Activated CD8-positive, alpha-beta memory T cell treated with anti-CD3 and anti-CD28 coated beads, Interleukin-2, amount 10 ng/mL, durations not matched to agents 7 days and 5 days (primary cell): ENCODE results near the gene ZBTB45. TPM values are rescaled to one million over a fixed set of nuclear protein-coding genes. Genes with fewer than 3 reads are reported as not detected.
"Not testable (repeated sequence)": the region's sequence is repeated elsewhere in the genome, so short reads cannot be mapped to it uniquely, and the experiment has no call there.

Source experiments
- ATAC-seq: fragments of 150-1000 bp; cut with Tn5 transposase; one replicate; pipeline ENCODE4 v1.10.0; 2021; ENCODE audit warnings: moderate library complexity
- CTCF ChIA-PET: fragments of 350-600 bp; sonication (Branson Sonifier 250); formaldehyde crosslinking; loops from one replicate; lab custom pipeline; 2021; ENCODE audit warnings: antibody characterized with exemption; lab: Charles Lee
- DNase-seq: peaks from one replicate; pipeline ENCODE4 v3.0.0-alpha.2; 2020
- H3K27ac Mint-ChIP-seq: one replicate; pipeline ENCODE4 v1.8.0; 2021; ENCODE audit warnings: mild to moderate bottlenecking, mixed read lengths
- H3K27me3 Mint-ChIP-seq: one replicate; pipeline ENCODE4 v1.8.0; 2021; ENCODE audit warnings: mixed read lengths
- H3K36me3 Mint-ChIP-seq: one replicate; pipeline ENCODE4 v1.8.0; 2021; ENCODE audit warnings: mild to moderate bottlenecking, mixed read lengths
- H3K4me1 Mint-ChIP-seq: one replicate; pipeline ENCODE4 v1.8.0; 2021; ENCODE audit warnings: mixed read lengths
- H3K4me3 Mint-ChIP-seq: one replicate; pipeline ENCODE4 v1.8.0; 2021; ENCODE audit warnings: mild to moderate bottlenecking, moderate library complexity, mixed read lengths
- H3K9me3 Mint-ChIP-seq: one replicate; pipeline ENCODE4 v1.8.0; 2022; ENCODE audit warnings: low read depth, mixed read lengths
- total RNA-seq, 2 experiments: library from RNA; stranded (reverse); gene quantifications; one replicate each; pipeline ENCODE4 v1.2.3, GENCODE V29; 2021

The ZBTB45 gene
- total RNA-seq, 2 experiments from 2014 or later, result 15.1 to 16.9 TPM

- Mint-ChIP-seq H3K27ac (no peak overlapping the region), H3K9me3 (no peaks in the 10 kb centered on the region), H3K27me3 (peaks cover 5% of the 10 kb centered on the region), H3K4me3 (no peak overlapping the region), H3K36me3 (no peaks in the 10 kb centered on the region), H3K4me1 (peaks cover 30% of the 10 kb centered on the region)
- ATAC-seq (no peak), DNase-seq (peak; percentile 43)
- CTCF ChIA-PET, result interaction anchor here (0.8 to 5.6 kb wide), 6 partner anchors 13 to 81 kb away, joined by 3 to 30 read pairs (median 4); partner anchors contain the start of gene ZBTB45
These were observed 19.4 kb downstream of the ZBTB45 start for GRCh38 chr19:58500242-58500641.

GRCh38 chr19:58499021-58499927 lies 20.3 kb downstream of the ZBTB45 start:
- Mint-ChIP-seq H3K27ac (peak overlapping the region; percentile 88), H3K27me3 (peaks cover 5% of the 10 kb centered on the region), H3K9me3 (no peaks in the 10 kb centered on the region), H3K36me3 (peaks cover 3% of the 10 kb centered on the region), H3K4me3 (peak overlapping the region; percentile 80), H3K4me1 (peaks cover 33% of the 10 kb centered on the region)
- peak; percentile 100 for DNase-seq
- CTCF ChIA-PET, result interaction anchor here (0.8 to 5.6 kb wide), 6 partner anchors 10 to 21 kb away, joined by 3 to 30 read pairs (median 6); partner anchors contain the start of gene ZBTB45
- peak; percentile 96 for ATAC-seq

- H3K4me3 Mint-ChIP-seq, result peak overlapping the region; percentile 80
- H3K27ac Mint-ChIP-seq, result peak overlapping the region; percentile 88
- CTCF ChIA-PET, result interaction anchor here (0.8 to 5.6 kb wide), 3 partner anchors 14 to 21 kb away, joined by 3 to 30 read pairs (median 29); partner anchors contain the start of gene ZBTB45
- peaks cover 3% of the 10 kb centered on the region for H3K36me3 Mint-ChIP-seq
- peaks cover 5% of the 10 kb centered on the region for H3K27me3 Mint-ChIP-seq
- H3K9me3 Mint-ChIP-seq, result no peaks in the 10 kb centered on the region
- DNase-seq (peak; percentile 42), ATAC-seq (no peak)
- peaks cover 33% of the 10 kb centered on the region for H3K4me1 Mint-ChIP-seq
These were observed 21.1 kb downstream of the ZBTB45 start for GRCh38 chr19:58498316-58499020.

- DNase-seq (peak; percentile 41), ATAC-seq (no peak)
- peaks cover 33% of the 10 kb centered on the region for H3K4me1 Mint-ChIP-seq
- H3K36me3 Mint-ChIP-seq, result peaks cover 3% of the 10 kb centered on the region
- CTCF ChIA-PET, result interaction anchor here (4.8 to 5.6 kb wide), 2 partner anchors 15 to 21 kb away, joined by 29 to 30 read pairs; partner anchors contain the start of gene ZBTB45
- H3K9me3 Mint-ChIP-seq, result no peaks in the 10 kb centered on the region
- H3K27ac Mint-ChIP-seq, result peak overlapping the region; percentile 88
- H3K27me3 Mint-ChIP-seq, result peaks cover 5% of the 10 kb centered on the region
- peak overlapping the region; percentile 80 for H3K4me3 Mint-ChIP-seq
These were observed 21.9 kb downstream of the ZBTB45 start for GRCh38 chr19:58497634-58498170.

GRCh38 chr19:58492265-58492664 lies 27.3 kb downstream of the ZBTB45 start:
- peaks cover 25% of the 10 kb centered on the region for H3K4me1 Mint-ChIP-seq
- H3K27ac Mint-ChIP-seq, result no peak overlapping the region
- no peaks in the 10 kb centered on the region for H3K9me3 Mint-ChIP-seq
- H3K27me3 Mint-ChIP-seq, result no peaks in the 10 kb centered on the region
- DNase-seq (no peak), ATAC-seq (no peak)
- CTCF ChIA-PET, result no interaction called here
- H3K4me3 Mint-ChIP-seq, result no peak overlapping the region
- peaks cover 9% of the 10 kb centered on the region for H3K36me3 Mint-ChIP-seq

GRCh38 chr19:58491393-58491792 lies 28.2 kb downstream of the ZBTB45 start:
- no peaks in the 10 kb centered on the region for H3K9me3 Mint-ChIP-seq
- no peak for DNase-seq
- H3K4me1 Mint-ChIP-seq, result peaks cover 20% of the 10 kb centered on the region
- H3K27me3 Mint-ChIP-seq, result no peaks in the 10 kb centered on the region
- CTCF ChIA-PET, result interaction anchor here (3.4 kb wide), 1 partner anchor 28 kb away, joined by 21 read pairs; the partner anchor contains the start of gene ZBTB45
- peaks cover 11% of the 10 kb centered on the region for H3K36me3 Mint-ChIP-seq
- H3K27ac Mint-ChIP-seq, result peak overlapping the region; percentile 52
- no peak overlapping the region for H3K4me3 Mint-ChIP-seq
- ATAC-seq, result no peak

- not testable (repeated sequence) for H3K36me3 Mint-ChIP-seq, H3K4me3 Mint-ChIP-seq, H3K27me3 Mint-ChIP-seq, ATAC-seq, H3K9me3 Mint-ChIP-seq, DNase-seq, H3K27ac Mint-ChIP-seq
- CTCF ChIA-PET, result interaction anchor here (1.0 to 1.3 kb wide), 3 partner anchors 15 to 36 kb away, joined by 3 to 4 read pairs (median 4); partner anchors contain the start of gene ZBTB45
- H3K4me1 Mint-ChIP-seq, result peaks cover 18% of the 10 kb centered on the region
These were observed 35.3 kb downstream of the ZBTB45 start for GRCh38 chr19:58484349-58484748.

GRCh38 chr19:58483776-58484175 lies 35.8 kb downstream of the ZBTB45 start:
- DNase-seq (no peak), ATAC-seq (no peak)
- H3K36me3 Mint-ChIP-seq, result peaks cover 7% of the 10 kb centered on the region
- CTCF ChIA-PET, result interaction anchor here (1.0 to 1.3 kb wide), 3 partner anchors 15 to 36 kb away, joined by 3 to 4 read pairs (median 4); partner anchors contain the start of gene ZBTB45
- no peaks in the 10 kb centered on the region for H3K27me3 Mint-ChIP-seq
- H3K9me3 Mint-ChIP-seq, result no peaks in the 10 kb centered on the region
- H3K4me3 Mint-ChIP-seq, result no peak overlapping the region
- H3K27ac Mint-ChIP-seq, result no peak overlapping the region
- H3K4me1 Mint-ChIP-seq, result peaks cover 12% of the 10 kb centered on the region

GRCh38 chr19:58482372-58482771 lies 37.2 kb downstream of the ZBTB45 start:
- Mint-ChIP-seq H3K27ac (no peak overlapping the region), H3K27me3 (no peaks in the 10 kb centered on the region), H3K36me3 (peaks cover 7% of the 10 kb centered on the region), H3K9me3 (no peaks in the 10 kb centered on the region), H3K4me3 (no peak overlapping the region), H3K4me1 (peaks cover 15% of the 10 kb centered on the region)
- CTCF ChIA-PET, result no interaction called here
- DNase-seq, result no peak
- no peak for ATAC-seq

GRCh38 chr19:58480831-58481230 lies 38.8 kb downstream of the ZBTB45 start:
- ATAC-seq (no peak), DNase-seq (no peak)
- Mint-ChIP-seq H3K27ac (no peak overlapping the region), H3K9me3 (no peaks in the 10 kb centered on the region), H3K27me3 (no peaks in the 10 kb centered on the region), H3K36me3 (peaks cover 5% of the 10 kb centered on the region), H3K4me1 (peaks cover 22% of the 10 kb centered on the region), H3K4me3 (no peak overlapping the region)
- CTCF ChIA-PET, result no interaction called here

GRCh38 chr19:58480481-58480830 lies 39.2 kb downstream of the ZBTB45 start:
- H3K9me3 Mint-ChIP-seq, result no peaks in the 10 kb centered on the region
- DNase-seq (no peak), ATAC-seq (no peak)
- CTCF ChIA-PET, result interaction anchor here (0.9 to 2.0 kb wide), 2 partner anchors 8 to 101 kb away, joined by 3 to 5 read pairs; no protein-coding TSS in a partner anchor
- H3K27me3 Mint-ChIP-seq, result no peaks in the 10 kb centered on the region
- peaks cover 5% of the 10 kb centered on the region for H3K36me3 Mint-ChIP-seq
- no peak overlapping the region for H3K4me3 Mint-ChIP-seq
- H3K4me1 Mint-ChIP-seq, result peaks cover 23% of the 10 kb centered on the region
- H3K27ac Mint-ChIP-seq, result no peak overlapping the region

GRCh38 chr19:58479736-58480480 lies 39.7 kb downstream of the ZBTB45 start:
- DNase-seq (no peak), ATAC-seq (no peak)
- Mint-ChIP-seq H3K4me3 (no peak overlapping the region), H3K27ac (no peak overlapping the region), H3K4me1 (peaks cover 29% of the 10 kb centered on the region), H3K9me3 (no peaks in the 10 kb centered on the region), H3K36me3 (peaks cover 5% of the 10 kb centered on the region), H3K27me3 (no peaks in the 10 kb centered on the region)
- CTCF ChIA-PET, result interaction anchor here (0.9 to 2.0 kb wide), 2 partner anchors 9 to 101 kb away, joined by 3 to 5 read pairs; no protein-coding TSS in a partner anchor
